Panc1 (cell line): Measurements from ENCODE around the gene ITPKC. TPM values are rescaled to one million over a fixed set of nuclear protein-coding genes. Genes with fewer than 3 reads are reported as not detected.
"Not testable (repeated sequence)": the region's sequence is repeated elsewhere in the genome, so short reads cannot be mapped to it uniquely, and the experiment has no call there.

Experiments used
- ATAC-seq: fragments of 200-7000 bp; cut with Tn5 transposase; 2 replicates; pipeline ENCODE4 v1.9.1; 2020; ENCODE audit warnings: mild to moderate bottlenecking, moderate library complexity
- BruUV-seq: library from RNA; stranded (reverse); fragments of 400-500 nt; replicated peaks from 2 replicates; lab custom pipeline; 2021; lab: Mats Ljungman, UMichigan
- CTCF ChIA-PET: fragments of 300-600 bp; sonication (Branson Sonifier 250); formaldehyde crosslinking; loops from one replicate; lab custom pipeline; 2022; ENCODE audit warnings: antibody characterized with exemption; lab: Charles Lee
- POLR2A ChIA-PET: fragments of 300-600 bp; sonication (Branson Sonifier 250); formaldehyde crosslinking; loops from one replicate; lab custom pipeline; 2022; ENCODE audit warnings: antibody characterized with exemption; lab: Charles Lee
- DNase-seq: peaks from one replicate; pipeline ENCODE4 v3.0.0-alpha.2; 2010; ENCODE audit warnings: low read depth, low spot score
- H3K27ac ChIP-seq: 2 replicates; pipeline ENCODE4 v1.5.1; 2011; ENCODE audit warnings: mild to moderate bottlenecking, low read length, inconsistent platforms
- H3K27me3 ChIP-seq: fragments of 200-500 bp; sonication (Bioruptor generic); 2 replicates; pipeline ENCODE4 v1.6.0; 2014; ENCODE audit warnings: low read length, inconsistent platforms; ENCODE audit not compliant: control insufficient read depth, insufficient read depth
- H3K36me3 ChIP-seq: fragments of 200-500 bp; sonication (Bioruptor generic); 2 replicates; pipeline ENCODE4 v1.5.1; 2014; ENCODE audit warnings: inconsistent platforms, mild to moderate bottlenecking, low read length, moderate library complexity; ENCODE audit not compliant: control insufficient read depth, insufficient read depth
- H3K4me1 ChIP-seq: 2 replicates; pipeline ENCODE4 v1.5.1; 2011; ENCODE audit warnings: inconsistent platforms, mild to moderate bottlenecking, low read length, moderate library complexity; ENCODE audit not compliant: control insufficient read depth, insufficient read depth
- H3K4me3 ChIP-seq, 2 experiments: 2 replicates each; pipeline ENCODE4 v1.5.1; 2011 to 2012; ENCODE audit warnings: low read depth in 2 of 2, low read length in 2 of 2, mild to moderate bottlenecking in 2 of 2, inconsistent platforms in 1 of 2, moderate library complexity in 1 of 2
- H3K9me3 ChIP-seq: fragments of 200-500 bp; sonication (Bioruptor generic); 2 replicates; pipeline ENCODE4 v1.5.1; 2014; ENCODE audit warnings: low read depth, mild to moderate bottlenecking, inconsistent platforms, low read length, moderate library complexity; ENCODE audit not compliant: control insufficient read depth, insufficient read depth
- CTCF ChIP-seq: fragments of 450-650 bp; IDR thresholded peaks from 2 replicates; pipeline ENCODE4 v1.5.1; 2017; ENCODE audit warnings: mild to moderate bottlenecking
- POLR2AphosphoS5 ChIP-seq: IDR thresholded peaks from 2 replicates; pipeline ENCODE4 v1.6.1; 2012; ENCODE audit warnings: mild to moderate bottlenecking, low read depth, low read length, moderate library complexity
- REST ChIP-seq, 2 experiments: IDR thresholded peaks; 2 replicates each; pipeline ENCODE4 v1.6.1; 2011 to 2012; ENCODE audit warnings: low read depth in 2 of 2, control low read depth in 1 of 2, low read length in 1 of 2, mild to moderate bottlenecking in 1 of 2, moderate library complexity in 1 of 2; ENCODE audit not compliant: insufficient read depth in 1 of 2
- SIN3A ChIP-seq: IDR thresholded peaks from 2 replicates; pipeline ENCODE4 v1.6.1; 2012; ENCODE audit warnings: low read depth, mild to moderate bottlenecking, low read length, moderate library complexity, borderline replicate concordance; ENCODE audit not compliant: insufficient read depth
- TCF7L2 ChIP-seq: IDR thresholded peaks from 2 replicates; pipeline ENCODE4 v1.6.1; 2011; ENCODE audit warnings: mild to moderate bottlenecking, low read depth, low read length, inconsistent platforms
- in situ Hi-C: cut with HindIII; loops from 2 replicates; pipeline ENCODE4 v1.10.0; 2016; ENCODE audit warnings: low sequenced_read_pairs, low pct_unique_long_range_greater_than_20kb
- intact Hi-C: fragments of 100-400 bp; cut with micrococcal nuclease; formaldehyde crosslinking; loops from one replicate; pipeline ENCODE4 v1.10.0; 2022; ENCODE audit not compliant: unreplicated experiment
- total RNA-seq: library from RNA; stranded (reverse); gene quantifications from one replicate; pipeline ENCODE4 v1.2.1, GENCODE V29; 2021; ENCODE audit not compliant: unreplicated experiment

ITPKC gene
- total RNA-seq, 1 experiment from 2014 or later, result 7.2 TPM

GRCh38 chr19:40724855-40725254 is 7.9 kb downstream of the ITPKC start:
- no TSS peak for BruUV-seq
- Histone ChIP-seq H3K9me3 (no peaks in the 10 kb centered on the region), H3K4me1 (no peaks in the 10 kb centered on the region), H3K36me3 (no peaks in the 10 kb centered on the region), H3K27me3 (no peaks in the 10 kb centered on the region), H3K4me3 (no peak overlapping the region), H3K27ac (no peak overlapping the region)
- CTCF ChIA-PET, result no interaction called here
- intact Hi-C loops, result no loop called here
- no peak for DNase-seq
- ATAC-seq, result no peak
- POLR2A ChIA-PET, result no interaction called here
- TF ChIP-seq POLR2AphosphoS5, result no peak
- TF ChIP-seq SIN3A, result no peak
- TF ChIP-seq CTCF, result no peak
- TF ChIP-seq REST (IDR thresholded peaks at IDR 0.05; ENCODE audit: insufficient read depth in 1 of 2, low read depth in 2 of 2, low read length in 1 of 2), result no peak
- no peak for TF ChIP-seq TCF7L2
- in situ Hi-C loops, result no loop called here

GRCh38 chr19:40726279-40726678 is 9.4 kb downstream of the ITPKC start:
- no peak for DNase-seq
- POLR2A ChIA-PET, result no interaction called here
- CTCF ChIA-PET, result no interaction called here
- in situ Hi-C loops (no loop called here), intact Hi-C loops (no loop called here)
- H3K36me3 ChIP-seq, result no peaks in the 10 kb centered on the region
- H3K27me3 ChIP-seq, result no peaks in the 10 kb centered on the region
- no peak for ATAC-seq
- no peak overlapping the region for H3K4me3 ChIP-seq
- no peak for TF ChIP-seq POLR2AphosphoS5
- H3K4me1 ChIP-seq, result no peaks in the 10 kb centered on the region
- no peak overlapping the region for H3K27ac ChIP-seq
- H3K9me3 ChIP-seq, result no peaks in the 10 kb centered on the region
- no TSS peak for BruUV-seq

GRCh38 chr19:40730065-40730464 is 13.2 kb downstream of the ITPKC start:
- H3K27me3 ChIP-seq, DNase-seq, ATAC-seq, POLR2A ChIA-PET, H3K9me3 ChIP-seq, H3K36me3 ChIP-seq, H3K4me1 ChIP-seq, BruUV-seq, intact Hi-C loops, in situ Hi-C loops, H3K27ac ChIP-seq, CTCF ChIA-PET, H3K4me3 ChIP-seq: not testable (repeated sequence)

GRCh38 chr19:40732304-40732703 is 15.4 kb downstream of the ITPKC start:
- H3K4me1 ChIP-seq, intact Hi-C loops, H3K36me3 ChIP-seq, ATAC-seq, in situ Hi-C loops, POLR2A ChIA-PET, H3K9me3 ChIP-seq, CTCF ChIA-PET, H3K4me3 ChIP-seq, H3K27ac ChIP-seq, DNase-seq, BruUV-seq, H3K27me3 ChIP-seq: not testable (repeated sequence)
